SU-DHL-6 (cell line): ENCODE results near the gene INAFM1.

Source experiments
- CTCF ChIP-seq: fragments of 200-600 bp; sonication (generic); IDR thresholded peaks from one replicate; pipeline ENCODE4 v1.5.1; 2017; ENCODE audit warnings: antibody characterized with exemption, mild to moderate bottlenecking, low read length, moderate library complexity; ENCODE audit not compliant: insufficient read depth, poor library complexity, severe bottlenecking
- EZH2phosphoT487 ChIP-seq: fragments of 200-600 bp; sonication (generic), shearing (Covaris generic); conservative IDR thresholded peaks from 2 replicates; pipeline ENCODE4 v1.6.1; 2018; ENCODE audit warnings: mild to moderate bottlenecking, antibody characterized with exemption, low read length, moderate library complexity, mixed read lengths

- no peak for TF ChIP-seq CTCF
- no peak for TF ChIP-seq EZH2phosphoT487
These were observed 2.0 kb upstream of the INAFM1 start for GRCh38 chr19:47272448-47273312.
